Neural crest cell (in vitro differentiated cells): Measurements from ENCODE around the gene SORCS2. TPM values are rescaled to one million over a fixed set of nuclear protein-coding genes. Genes with fewer than 3 reads are reported as not detected.

Experiments used
- DNase-seq: peaks from one replicate; pipeline ENCODE4 v3.0.0; 2021; ENCODE audit warnings: low read depth, mixed read lengths, low spot score
- H3K27ac Mint-ChIP-seq: one replicate; pipeline ENCODE4 v1.8.0; 2021; ENCODE audit warnings: mild to moderate bottlenecking, mixed read lengths; ENCODE audit not compliant: unreplicated experiment
- H3K27me3 Mint-ChIP-seq: 2 replicates; pipeline ENCODE4 v1.8.0; 2021; ENCODE audit warnings: low read depth, mild to moderate bottlenecking, mixed read lengths
- H3K36me3 Mint-ChIP-seq: 2 replicates; pipeline ENCODE4 v1.8.0; 2021; ENCODE audit warnings: low read depth, mild to moderate bottlenecking, mixed read lengths
- H3K4me1 Mint-ChIP-seq: 2 replicates; pipeline ENCODE4 v1.8.0; 2021; ENCODE audit warnings: mixed read lengths
- H3K4me3 Mint-ChIP-seq: one replicate; pipeline ENCODE4 v1.8.0; 2021; ENCODE audit warnings: mild to moderate bottlenecking, mixed read lengths
- H3K9me3 Mint-ChIP-seq: 2 replicates; pipeline ENCODE4 v1.8.0; 2021; ENCODE audit warnings: mixed read lengths
- CTCF ChIP-seq: fragments of 200-600 bp; sonication (generic); conservative IDR thresholded peaks from 2 replicates; pipeline ENCODE4 v1.5.0; 2021; ENCODE audit warnings: antibody characterized with exemption, mild to moderate bottlenecking
- total RNA-seq: library from RNA; stranded (reverse); gene quantifications from 2 replicates; pipeline ENCODE4 v1.2.1, GENCODE V29; 2021

The SORCS2 gene
- total RNA-seq, 1 donor from 2014 or later = 1.1 TPM

GRCh38 chr4:7506572-7506971 is 314.2 kb downstream of the SORCS2 start:
- no peak for TF ChIP-seq CTCF
- H3K9me3 Mint-ChIP-seq = no peaks in the 10 kb centered on the region
- no peaks in the 10 kb centered on the region for H3K36me3 Mint-ChIP-seq
- no peak overlapping the region for H3K4me3 Mint-ChIP-seq
- no peak for DNase-seq
- no peak overlapping the region for H3K27ac Mint-ChIP-seq
- no peaks in the 10 kb centered on the region for H3K27me3 Mint-ChIP-seq
- H3K4me1 Mint-ChIP-seq = peaks cover 40% of the 10 kb centered on the region

GRCh38 chr4:7507381-7507780 is 315.0 kb downstream of the SORCS2 start:
- Mint-ChIP-seq H3K27ac (no peak overlapping the region), H3K4me3 (no peak overlapping the region)
- DNase-seq = no peak

GRCh38 chr4:7510066-7510465 is 317.7 kb downstream of the SORCS2 start:
- Mint-ChIP-seq H3K27ac (no peak overlapping the region), H3K27me3 (no peaks in the 10 kb centered on the region), H3K4me3 (no peak overlapping the region), H3K36me3 (no peaks in the 10 kb centered on the region), H3K9me3 (no peaks in the 10 kb centered on the region), H3K4me1 (peaks cover 32% of the 10 kb centered on the region)
- no peak for TF ChIP-seq CTCF
- DNase-seq = no peak

More at GRCh38 chr4:7507381-7507780, 315.0 kb downstream of the SORCS2 start:
- Mint-ChIP-seq H3K27me3 (no peaks in the 10 kb centered on the region), H3K36me3 (no peaks in the 10 kb centered on the region), H3K4me1 (peaks cover 40% of the 10 kb centered on the region), H3K9me3 (no peaks in the 10 kb centered on the region)
- TF ChIP-seq CTCF = no peak

- peaks cover 33% of the 10 kb centered on the region for H3K4me1 Mint-ChIP-seq
- no peaks in the 10 kb centered on the region for H3K27me3 Mint-ChIP-seq
- TF ChIP-seq CTCF = no peak
- H3K27ac Mint-ChIP-seq = no peak overlapping the region
- no peak overlapping the region for H3K4me3 Mint-ChIP-seq
- DNase-seq = no peak
- H3K36me3 Mint-ChIP-seq = no peaks in the 10 kb centered on the region
- no peaks in the 10 kb centered on the region for H3K9me3 Mint-ChIP-seq
Measured at GRCh38 chr4:7510538-7510937, 318.2 kb downstream of the SORCS2 start.

GRCh38 chr4:7511525-7511924 is 319.2 kb downstream of the SORCS2 start:
- Mint-ChIP-seq H3K27ac (no peak overlapping the region), H3K27me3 (no peaks in the 10 kb centered on the region), H3K36me3 (no peaks in the 10 kb centered on the region), H3K4me1 (peaks cover 32% of the 10 kb centered on the region), H3K9me3 (no peaks in the 10 kb centered on the region), H3K4me3 (no peak overlapping the region)
- DNase-seq = no peak
- no peak for TF ChIP-seq CTCF

GRCh38 chr4:7512428-7512827 is 320.1 kb downstream of the SORCS2 start:
- H3K4me3 Mint-ChIP-seq = no peak overlapping the region
- H3K27me3 Mint-ChIP-seq = no peaks in the 10 kb centered on the region
- H3K4me1 Mint-ChIP-seq = peaks cover 34% of the 10 kb centered on the region
- H3K36me3 Mint-ChIP-seq = no peaks in the 10 kb centered on the region
- no peak for DNase-seq
- no peak for TF ChIP-seq CTCF
- no peaks in the 10 kb centered on the region for H3K9me3 Mint-ChIP-seq
- H3K27ac Mint-ChIP-seq = no peak overlapping the region
